ENCODE results near the gene NPAS3. TPM values are rescaled to one million over a fixed set of nuclear protein-coding genes. Genes with fewer than 3 reads are reported as not detected.

NPAS3 gene
- total RNA-seq, 1 experiment from 2014 or later: 15.6 TPM

DNA sequence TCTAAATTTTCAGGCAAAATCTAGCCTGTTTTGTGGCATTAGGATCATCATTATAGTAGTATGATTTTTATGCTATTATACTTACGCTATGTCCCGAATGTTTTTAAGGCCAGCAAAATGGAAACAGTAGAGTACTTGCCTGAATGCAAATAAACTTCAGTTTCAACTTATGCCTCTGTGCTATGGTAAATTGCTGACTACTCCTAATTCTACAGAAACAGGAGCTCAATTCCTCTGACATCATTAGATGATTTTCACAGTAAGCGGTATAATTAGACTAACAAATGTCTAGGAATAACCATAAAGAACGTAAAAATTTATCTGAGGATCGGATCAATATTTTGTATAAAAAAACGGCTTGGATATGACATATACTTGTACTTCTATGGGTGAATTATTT is 742.2 kb downstream of the NPAS3 start:
- TF ChIP-seq, protein P1, sequence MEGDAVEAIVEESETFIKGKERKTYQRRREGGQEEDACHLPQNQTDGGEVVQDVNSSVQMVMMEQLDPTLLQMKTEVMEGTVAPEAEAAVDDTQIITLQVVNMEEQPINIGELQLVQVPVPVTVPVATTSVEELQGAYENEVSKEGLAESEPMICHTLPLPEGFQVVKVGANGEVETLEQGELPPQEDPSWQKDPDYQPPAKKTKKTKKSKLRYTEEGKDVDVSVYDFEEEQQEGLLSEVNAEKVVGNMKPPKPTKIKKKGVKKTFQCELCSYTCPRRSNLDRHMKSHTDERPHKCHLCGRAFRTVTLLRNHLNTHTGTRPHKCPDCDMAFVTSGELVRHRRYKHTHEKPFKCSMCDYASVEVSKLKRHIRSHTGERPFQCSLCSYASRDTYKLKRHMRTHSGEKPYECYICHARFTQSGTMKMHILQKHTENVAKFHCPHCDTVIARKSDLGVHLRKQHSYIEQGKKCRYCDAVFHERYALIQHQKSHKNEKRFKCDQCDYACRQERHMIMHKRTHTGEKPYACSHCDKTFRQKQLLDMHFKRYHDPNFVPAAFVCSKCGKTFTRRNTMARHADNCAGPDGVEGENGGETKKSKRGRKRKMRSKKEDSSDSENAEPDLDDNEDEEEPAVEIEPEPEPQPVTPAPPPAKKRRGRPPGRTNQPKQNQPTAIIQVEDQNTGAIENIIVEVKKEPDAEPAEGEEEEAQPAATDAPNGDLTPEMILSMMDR (conservative IDR thresholded peaks at IDR 0.05; ENCODE audit: low read depth, low read length): no peak
- no peak for TF ChIP-seq EZH2 (IDR thresholded peaks at IDR 0.05; ENCODE audit: borderline replicate concordance, low read depth, low read length, poor library complexity, severe bottlenecking)
- Histone ChIP-seq H3K27ac (ENCODE audit: low read depth, low read length, poor library complexity, severe bottlenecking) (no peak overlapping the region), H3K4me3 (ENCODE audit: low read depth, low read length, poor library complexity, severe bottlenecking) (no peak overlapping the region), H3K4me1 (ENCODE audit: insufficient read depth, low read length, poor library complexity, severe bottlenecking) (peaks cover 32% of the 10 kb centered on the region), H3K9me3 (ENCODE audit: low read depth, low read length, poor library complexity, severe bottlenecking) (no peaks in the 10 kb centered on the region), H3K27me3 (replicated peaks; ENCODE audit: insufficient read depth, low read depth, low read length, poor library complexity) (no peaks in the 10 kb centered on the region), H3K36me3 (ENCODE audit: insufficient read depth, low read length, poor library complexity, severe bottlenecking) (no peaks in the 10 kb centered on the region)
- ChIA-PET POLR2A (ENCODE audit: low non-redundant PET) (interaction anchor here (0.6 kb wide), 1 partner anchor 82 kb away, joined by 4 read pairs; no protein-coding TSS in a partner anchor), CTCF (no interaction called here)
- DNase-seq (ENCODE audit: low spot score): no peak
- no TSS peak for BruUV-seq (replicated peaks)
- intact Hi-C loops (cut with micrococcal nuclease; ENCODE audit: unreplicated experiment): no loop called here

DNA sequence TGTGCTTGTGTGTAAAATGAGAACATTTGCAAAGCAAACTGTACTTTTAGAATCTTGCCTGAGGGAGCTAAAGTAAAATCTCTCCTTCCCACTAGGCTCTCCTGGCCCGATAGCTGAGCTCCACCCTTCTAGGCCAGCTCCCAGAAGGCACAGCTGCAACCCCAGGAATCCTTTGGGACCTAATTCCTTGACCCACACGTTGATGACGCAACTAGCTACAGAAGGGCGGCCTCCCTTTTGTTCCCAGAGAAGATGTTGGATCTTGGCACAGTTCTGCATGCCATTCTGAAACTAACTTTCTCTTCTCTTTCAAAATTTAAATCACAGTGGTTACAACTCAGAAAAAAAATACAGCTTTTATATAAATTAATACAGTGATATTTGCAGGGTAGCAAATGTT is 744.1 kb downstream of the NPAS3 start:
- Histone ChIP-seq H3K27ac (ENCODE audit: low read depth, low read length, poor library complexity, severe bottlenecking) (no peak overlapping the region), H3K9me3 (ENCODE audit: low read depth, low read length, poor library complexity, severe bottlenecking) (no peaks in the 10 kb centered on the region), H3K4me1 (ENCODE audit: insufficient read depth, low read length, poor library complexity, severe bottlenecking) (peaks cover 24% of the 10 kb centered on the region), H3K36me3 (ENCODE audit: insufficient read depth, low read length, poor library complexity, severe bottlenecking) (no peaks in the 10 kb centered on the region), H3K4me3 (ENCODE audit: low read depth, low read length, poor library complexity, severe bottlenecking) (no peak overlapping the region), H3K27me3 (replicated peaks; ENCODE audit: insufficient read depth, low read depth, low read length, poor library complexity) (no peaks in the 10 kb centered on the region)
- intact Hi-C loops (cut with micrococcal nuclease; ENCODE audit: unreplicated experiment): no loop called here
- CTCF ChIA-PET: no interaction called here
- POLR2A ChIA-PET (ENCODE audit: low non-redundant PET): no interaction called here
- TF ChIP-seq, protein P1 (conservative IDR thresholded peaks at IDR 0.05; ENCODE audit: low read depth, low read length): no peak
- no peak for TF ChIP-seq EZH2 (IDR thresholded peaks at IDR 0.05; ENCODE audit: borderline replicate concordance, low read depth, low read length, poor library complexity, severe bottlenecking)
- no TSS peak for BruUV-seq (replicated peaks)
- DNase-seq (ENCODE audit: low spot score): no peak

GRCh38 chr14:33685026-33685425 is 746.3 kb downstream of the NPAS3 start:
- Histone ChIP-seq H3K27ac (ENCODE audit: low read depth, low read length, poor library complexity, severe bottlenecking) (no peak overlapping the region), H3K4me1 (ENCODE audit: insufficient read depth, low read length, poor library complexity, severe bottlenecking) (peaks cover 13% of the 10 kb centered on the region), H3K27me3 (replicated peaks; ENCODE audit: insufficient read depth, low read depth, low read length, poor library complexity) (no peaks in the 10 kb centered on the region), H3K9me3 (ENCODE audit: low read depth, low read length, poor library complexity, severe bottlenecking) (no peaks in the 10 kb centered on the region), H3K36me3 (ENCODE audit: insufficient read depth, low read length, poor library complexity, severe bottlenecking) (no peaks in the 10 kb centered on the region), H3K4me3 (ENCODE audit: low read depth, low read length, poor library complexity, severe bottlenecking) (no peak overlapping the region)
- CTCF ChIA-PET: no interaction called here
- no TSS peak for BruUV-seq (replicated peaks)
- no peak for TF ChIP-seq EZH2 (IDR thresholded peaks at IDR 0.05; ENCODE audit: borderline replicate concordance, low read depth, low read length, poor library complexity, severe bottlenecking)
- TF ChIP-seq, protein P1 (conservative IDR thresholded peaks at IDR 0.05; ENCODE audit: low read depth, low read length): no peak
- intact Hi-C loops (cut with micrococcal nuclease; ENCODE audit: unreplicated experiment): no loop called here
- POLR2A ChIA-PET (ENCODE audit: low non-redundant PET): no interaction called here
- DNase-seq (ENCODE audit: low spot score): no peak
